Muscle of back (tissue), 11 donors: ENCODE results near the gene PLAGL1. TPM values are rescaled to one million over a fixed set of nuclear protein-coding genes. Genes with fewer than 3 reads are reported as not detected.
A peak's percentile ranks its signal among the peaks of the same experiment; 100 is the strongest.
"Not testable (repeated sequence)": the region's sequence is repeated elsewhere in the genome, so short reads cannot be mapped to it uniquely, and the experiment has no call there.

Experiments
- DNase-seq, 3 donors: peaks; one replicate each; pipeline versions ENCODE4 v3.0.0 to v3.0.0-alpha.2; 2013
- polyA plus RNA-seq, 10 donors: library from polyadenylated mRNA; unstranded; fragments of 120-200 nt; gene quantifications; one replicate each; pipeline ENCODE4 v1.2.1, GENCODE V29; 2013; ENCODE audit not compliant: insufficient read length in 10 of 10

Gene PLAGL1
- polyA plus RNA-seq, 10 donors = 174 to 444 (median 257) TPM

DNA sequence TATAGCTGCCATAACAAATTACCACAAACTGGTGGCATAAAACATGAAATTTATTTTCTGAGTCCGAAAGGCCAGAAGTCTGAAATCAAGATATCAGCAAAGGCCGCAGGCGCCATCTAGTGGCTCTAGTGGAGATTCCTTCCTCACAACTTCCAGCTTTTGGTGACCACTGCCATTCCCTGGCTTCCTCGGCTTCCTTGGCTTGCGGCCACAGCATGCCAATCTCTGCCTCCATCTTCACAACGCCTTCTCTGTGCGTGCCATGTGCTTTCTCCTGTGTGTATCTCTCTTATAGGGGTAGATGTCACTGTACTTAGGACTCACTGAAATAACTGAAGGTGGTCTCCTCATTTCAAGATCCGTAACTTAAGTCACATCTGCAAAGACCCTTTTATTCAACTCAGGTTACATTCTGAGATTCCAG is 5.4 kb upstream of the PLAGL1 start:
- DNase-seq = peak; percentile 78 to 90 (median 87)

DNA sequence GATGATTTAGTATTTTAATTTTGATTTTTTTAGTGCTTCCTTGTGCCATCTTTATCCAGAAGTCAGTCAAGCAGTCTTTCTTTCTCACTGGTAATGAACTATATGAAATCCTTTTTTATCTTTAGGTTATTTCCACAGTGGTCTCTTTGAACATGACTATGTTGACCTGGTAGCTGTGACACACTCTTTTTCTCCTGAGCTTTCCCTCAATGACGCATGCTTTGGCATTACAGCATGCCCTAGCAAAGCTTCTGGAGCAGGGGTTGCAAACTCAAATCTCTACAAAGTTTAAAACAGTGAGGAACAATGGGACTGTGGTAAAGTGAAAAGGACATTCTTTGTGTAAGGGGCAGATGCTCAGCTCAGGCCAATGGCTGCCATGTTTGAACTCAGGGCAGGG is 4.5 kb upstream of the PLAGL1 start:
- no peak for DNase-seq

DNA sequence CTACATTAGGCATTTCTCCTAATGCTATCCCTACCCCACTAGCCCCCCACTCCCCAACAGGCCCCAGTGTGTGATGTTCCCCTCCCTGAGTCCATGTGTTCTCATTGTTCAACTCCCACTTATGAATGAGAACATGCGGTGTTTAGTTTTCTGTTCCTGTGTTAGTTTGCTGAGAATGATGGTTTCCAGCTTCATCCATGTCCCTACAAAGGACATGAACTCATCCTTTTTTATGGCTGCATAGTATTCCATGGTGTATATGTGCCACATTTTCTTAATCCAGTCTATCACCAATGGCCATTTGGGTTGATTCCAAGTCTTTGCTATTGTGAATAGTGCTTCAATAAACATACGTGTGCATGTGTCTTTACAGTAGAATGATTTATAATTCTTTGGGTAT is 1.6 kb upstream of the PLAGL1 start:
- DNase-seq = not testable (repeated sequence)

DNA sequence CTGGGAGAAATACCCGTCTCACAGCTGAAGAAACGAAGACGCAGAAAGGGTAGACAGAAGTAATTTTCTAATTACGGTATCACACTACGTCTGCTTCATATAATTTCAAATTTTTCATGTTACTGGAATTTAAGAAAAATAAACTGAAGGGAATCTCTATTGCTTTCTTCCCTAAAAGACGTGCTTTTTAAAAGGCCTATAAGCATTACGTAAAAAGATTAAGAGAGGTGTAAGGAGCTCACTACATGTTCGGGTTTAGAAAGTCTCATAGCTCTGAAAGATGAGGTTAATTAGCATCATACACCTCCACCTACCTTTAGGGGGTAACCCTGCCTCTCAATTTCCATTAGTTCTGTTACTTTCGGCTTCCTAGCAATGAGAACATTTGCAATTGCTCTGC is 787 bp upstream of the PLAGL1 start:
- no peak for DNase-seq

DNA sequence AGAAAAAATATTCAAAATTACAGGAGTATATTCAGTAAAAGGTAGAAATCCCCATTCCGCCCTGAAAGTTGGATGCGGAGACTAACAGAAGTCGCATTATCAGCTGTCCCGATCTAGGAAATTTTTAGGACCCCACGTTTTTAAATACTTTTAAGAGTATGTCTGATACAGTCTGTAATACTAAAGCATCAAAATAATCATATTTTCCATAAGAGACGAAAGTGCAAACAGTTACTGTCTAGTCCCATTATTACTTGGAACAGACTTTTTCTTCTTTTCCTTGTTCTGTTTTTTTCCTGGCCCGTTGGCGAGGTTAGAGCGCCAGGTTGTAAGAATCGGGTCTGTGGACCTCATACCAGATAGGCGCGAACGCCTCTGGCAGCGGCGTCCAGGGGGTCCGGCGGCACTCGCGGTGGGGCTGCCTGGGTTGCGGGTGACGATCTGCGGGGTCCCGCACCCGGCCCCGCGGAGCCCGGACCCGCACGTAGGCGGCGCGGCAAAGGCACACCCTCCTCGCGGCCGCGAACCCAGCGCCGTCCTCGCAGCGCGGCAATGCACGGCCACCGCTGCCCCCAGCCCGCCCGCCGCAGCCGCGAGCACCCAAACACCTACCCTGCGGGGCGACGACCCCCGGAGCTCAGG is 460 bp downstream of the PLAGL1 start:
- no peak for DNase-seq

DNA sequence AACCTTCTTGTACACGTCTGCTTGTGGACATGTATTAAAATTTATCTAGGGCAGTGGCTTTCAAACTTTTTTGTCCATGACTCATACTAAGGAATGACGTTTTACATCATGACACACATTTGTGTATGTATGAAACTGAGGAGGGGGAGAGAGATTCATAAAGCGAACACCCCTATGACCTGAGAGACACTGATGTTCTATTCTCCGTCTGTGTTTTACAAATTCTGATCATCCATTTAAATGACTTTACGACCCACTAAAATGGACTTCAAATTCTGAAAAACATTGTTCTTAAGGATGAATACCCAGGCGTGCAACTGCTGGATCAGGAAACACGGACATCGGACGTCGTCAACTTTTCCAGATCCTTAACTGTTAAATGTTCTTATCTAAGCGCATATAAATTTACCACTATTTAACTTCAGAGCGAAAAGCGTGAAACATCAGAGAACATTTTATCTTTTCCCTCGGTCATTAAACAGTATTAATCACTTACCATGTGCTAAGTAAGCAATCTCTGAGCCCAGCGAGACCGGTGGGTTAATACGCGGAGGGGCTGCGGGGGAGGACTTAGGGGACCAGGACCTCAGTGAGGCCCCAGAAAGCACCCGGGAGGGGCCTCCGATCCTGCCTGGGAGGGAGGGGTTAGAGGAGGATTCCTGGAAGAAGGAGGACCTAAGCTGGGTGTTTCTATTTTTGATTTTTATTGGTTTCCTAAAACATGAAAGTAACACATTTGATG is 1.2 kb downstream of the PLAGL1 start:
- DNase-seq = peak; percentile 41 to 80 (median 51)

DNA sequence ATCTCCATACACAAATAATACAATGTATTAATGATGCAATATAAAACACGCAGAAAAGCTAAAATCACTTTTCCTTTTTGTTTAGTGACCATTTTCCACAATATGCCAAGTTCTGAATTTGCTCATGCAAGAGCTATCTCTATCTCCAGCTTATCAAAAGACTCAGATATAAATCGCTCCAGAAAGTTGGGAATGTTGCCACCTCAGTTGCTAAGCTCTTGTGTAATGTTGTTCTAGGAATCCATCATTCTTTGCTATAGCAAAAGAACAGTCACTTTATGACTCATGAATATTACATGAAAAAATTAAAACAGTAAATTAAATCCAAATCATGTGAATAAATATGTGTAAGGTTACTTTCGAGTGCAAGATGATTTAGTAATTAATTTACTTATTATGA is 8.7 kb downstream of the PLAGL1 start:
- DNase-seq = peak in 1 of 3 donors; percentile 39

DNA sequence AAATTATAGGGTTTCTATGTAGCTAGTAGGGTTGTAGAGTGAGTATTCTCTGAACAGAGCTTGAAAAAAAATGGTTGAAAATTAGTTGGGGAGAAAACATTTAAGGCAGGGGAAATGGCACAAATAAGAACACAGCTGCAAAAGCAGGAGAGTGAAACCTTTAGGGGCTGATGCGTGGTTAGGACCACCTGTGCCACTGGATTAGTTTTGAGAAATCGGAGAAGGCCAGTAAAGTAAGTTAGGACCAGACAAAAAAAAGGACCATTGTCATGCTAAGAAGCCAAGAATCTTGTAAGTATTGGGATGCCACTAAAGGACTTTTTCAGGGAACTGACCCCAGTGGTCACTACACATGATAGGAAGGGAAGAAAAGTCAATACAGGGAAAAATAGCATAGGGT is 9.4 kb downstream of the PLAGL1 start:
- no peak for DNase-seq

DNA sequence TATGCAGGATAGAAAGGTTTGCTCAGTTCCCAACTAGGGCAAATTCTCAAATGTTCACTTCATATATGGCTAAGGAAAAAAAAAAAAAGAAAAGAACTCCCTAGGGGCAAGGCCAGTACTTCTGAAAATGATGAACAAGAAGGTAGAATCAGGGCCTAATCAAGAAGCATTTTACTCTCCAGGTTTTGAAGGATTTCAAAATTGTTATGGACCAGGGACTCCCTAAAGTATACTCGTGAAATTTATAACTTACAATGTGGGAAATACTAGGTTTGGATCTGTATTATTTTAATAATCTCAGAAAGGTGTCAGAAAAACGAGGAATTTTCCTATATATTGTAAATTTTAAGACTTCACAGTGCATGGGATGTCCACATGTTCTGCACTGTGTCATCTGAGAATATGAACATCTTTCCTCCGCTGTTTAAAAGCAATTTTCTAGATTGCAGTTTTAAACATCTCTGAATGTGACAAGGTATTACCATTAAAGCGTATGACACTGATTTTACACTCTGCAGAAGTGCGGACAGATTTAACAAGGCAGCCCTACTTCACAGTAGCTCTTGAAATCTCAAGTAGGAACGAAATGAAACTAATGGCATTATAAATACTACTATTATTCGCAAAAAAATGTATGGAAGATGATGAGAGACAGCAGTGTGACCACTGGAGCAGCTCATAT is 14.0 kb downstream of the PLAGL1 start:
- DNase-seq = no peak

DNA sequence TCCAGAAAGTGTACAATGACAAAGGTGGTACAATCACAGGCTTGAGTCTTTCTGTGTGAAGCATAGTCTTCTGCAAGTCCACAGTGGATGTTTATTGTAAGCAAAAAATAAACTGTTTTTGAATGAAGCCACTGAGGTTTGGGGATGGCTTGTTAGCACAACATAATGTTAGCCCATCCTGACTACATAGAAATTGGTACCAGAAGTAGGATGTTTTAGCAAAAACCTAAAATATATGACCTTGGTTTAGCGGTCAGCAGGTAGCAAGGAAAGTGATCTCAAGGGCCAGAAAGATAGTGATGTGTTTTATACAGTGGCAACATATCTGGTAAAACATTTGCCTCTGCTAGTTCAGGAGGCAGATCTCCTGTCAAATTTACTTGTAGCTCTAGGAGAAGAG is 15.8 kb downstream of the PLAGL1 start:
- DNase-seq = no peak

DNA sequence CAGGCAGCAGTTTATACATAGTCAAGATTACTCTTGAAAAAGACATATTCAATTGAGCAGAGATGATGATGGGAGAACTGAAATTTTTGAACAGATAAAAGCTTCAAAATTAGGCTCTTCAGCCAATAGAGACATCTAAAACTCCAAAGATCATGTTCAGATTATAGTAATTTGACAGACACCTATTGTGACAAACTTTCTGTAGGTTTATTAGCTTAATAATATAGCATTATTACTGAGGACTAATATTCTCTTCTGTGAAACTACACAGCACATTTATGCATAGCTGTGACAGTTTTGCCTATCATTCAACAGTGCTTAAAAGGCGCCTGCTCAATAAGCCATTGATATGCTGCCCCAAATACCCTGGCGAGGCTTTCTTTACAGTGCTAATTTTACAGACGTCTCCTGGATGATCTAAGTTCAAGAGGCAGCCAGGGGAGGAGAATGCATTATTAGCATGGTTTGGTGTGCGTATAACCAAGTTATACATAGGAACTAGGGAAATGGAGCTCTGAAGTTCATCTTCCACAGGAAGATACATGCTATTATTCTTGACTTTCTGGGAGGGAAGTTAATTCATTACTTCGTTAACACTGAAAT is 21.5 kb downstream of the PLAGL1 start:
- no peak for DNase-seq

DNA sequence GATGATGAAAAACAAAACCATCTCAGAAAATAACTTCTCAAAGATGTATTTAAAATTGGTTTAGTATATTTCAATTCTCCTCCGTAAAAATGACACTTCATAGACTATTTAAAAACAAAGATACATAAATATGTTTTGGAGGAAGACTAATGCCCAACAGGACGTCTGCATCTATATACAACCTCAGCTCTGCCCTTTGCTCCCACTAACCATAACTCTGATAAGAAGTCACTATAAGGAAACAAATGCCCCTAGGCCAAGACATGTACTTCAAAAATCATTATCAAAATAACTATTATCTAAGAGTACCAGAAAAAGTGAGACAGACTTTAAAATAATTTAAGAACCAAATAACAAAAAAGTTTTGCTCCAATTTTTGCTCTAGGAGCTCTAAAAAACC is 23.4 kb downstream of the PLAGL1 start:
- no peak for DNase-seq

DNA sequence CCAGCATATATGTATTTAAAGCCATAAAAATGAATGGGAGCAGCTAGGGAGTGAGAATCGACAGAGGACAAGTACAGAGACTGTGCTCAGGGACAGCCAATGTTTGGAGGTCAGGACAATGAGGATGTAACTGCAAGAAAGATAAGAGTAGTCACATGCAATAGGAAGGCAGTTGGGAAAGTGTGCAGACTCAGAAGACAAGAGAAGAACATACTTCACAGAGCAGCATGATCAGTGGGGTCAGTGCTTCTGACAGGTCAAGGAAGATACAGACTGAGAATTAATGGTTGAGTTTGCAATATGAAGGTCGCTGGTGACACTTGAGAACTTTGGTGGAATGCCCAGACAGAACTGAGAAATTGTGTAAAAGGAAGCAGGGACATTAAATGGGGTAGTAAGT is 25.1 kb downstream of the PLAGL1 start:
- DNase-seq = no peak

DNA sequence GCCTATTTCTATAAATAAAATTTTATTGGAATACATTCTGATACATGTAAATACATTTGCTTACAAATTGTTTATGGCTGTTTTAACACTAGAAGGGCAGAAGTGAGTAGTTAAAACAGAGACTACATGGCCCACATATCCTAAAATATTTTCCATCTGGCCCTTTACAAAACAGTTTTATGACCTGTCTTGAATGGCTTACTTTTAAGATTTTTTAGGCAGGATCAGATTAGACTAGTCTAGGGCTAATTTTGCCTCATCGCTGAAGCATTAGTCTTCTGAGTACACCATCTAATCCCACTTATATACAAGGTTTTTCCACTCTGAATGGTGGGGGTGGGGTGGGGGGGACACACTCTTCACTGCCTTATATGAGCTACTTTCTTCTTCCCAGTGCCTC is 27.1 kb downstream of the PLAGL1 start:
- DNase-seq = no peak

DNA sequence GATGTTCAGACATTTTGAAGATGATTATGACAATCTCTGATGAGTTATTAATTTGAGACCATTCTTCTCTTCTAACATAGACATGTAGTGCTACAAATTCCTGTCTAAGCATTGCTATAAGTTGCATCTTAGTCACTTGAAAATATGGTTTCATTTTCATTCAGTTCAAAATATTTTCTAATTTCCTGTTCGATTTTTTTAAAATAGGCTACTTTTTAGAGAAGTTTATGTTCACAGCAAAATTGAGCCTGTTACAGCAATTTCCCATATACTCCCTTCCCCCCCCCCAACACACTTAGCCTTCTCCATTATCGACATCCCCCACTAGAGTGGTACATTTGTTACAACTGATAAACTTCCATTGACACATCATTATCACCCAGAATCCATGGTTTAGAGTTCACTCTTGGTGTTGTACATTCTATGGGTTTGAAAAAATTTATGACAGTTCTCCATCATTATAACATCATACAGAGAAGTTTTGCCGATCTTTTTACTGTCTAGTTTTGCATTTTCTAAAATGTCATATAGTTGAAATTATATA is 31.2 kb downstream of the PLAGL1 start:
- DNase-seq = no peak

DNA sequence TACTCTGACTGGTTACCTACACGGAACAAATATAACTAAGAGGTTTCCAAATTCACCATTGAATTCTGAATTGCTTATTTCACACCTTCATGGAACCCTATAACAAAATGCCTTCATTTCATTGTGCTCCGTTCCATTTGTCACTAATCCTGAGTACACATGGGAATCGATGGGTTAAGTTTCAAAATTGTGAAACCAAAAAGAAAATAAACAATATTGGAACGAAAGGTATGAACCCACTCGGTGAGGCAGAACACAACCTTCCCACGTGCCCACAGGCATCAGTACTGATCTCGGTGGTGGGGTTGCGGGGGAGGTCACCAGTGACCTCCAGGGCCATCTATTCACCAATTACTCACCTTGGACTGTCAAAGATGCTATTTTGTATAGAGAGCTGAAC is 34.0 kb downstream of the PLAGL1 start:
- no peak for DNase-seq

DNA sequence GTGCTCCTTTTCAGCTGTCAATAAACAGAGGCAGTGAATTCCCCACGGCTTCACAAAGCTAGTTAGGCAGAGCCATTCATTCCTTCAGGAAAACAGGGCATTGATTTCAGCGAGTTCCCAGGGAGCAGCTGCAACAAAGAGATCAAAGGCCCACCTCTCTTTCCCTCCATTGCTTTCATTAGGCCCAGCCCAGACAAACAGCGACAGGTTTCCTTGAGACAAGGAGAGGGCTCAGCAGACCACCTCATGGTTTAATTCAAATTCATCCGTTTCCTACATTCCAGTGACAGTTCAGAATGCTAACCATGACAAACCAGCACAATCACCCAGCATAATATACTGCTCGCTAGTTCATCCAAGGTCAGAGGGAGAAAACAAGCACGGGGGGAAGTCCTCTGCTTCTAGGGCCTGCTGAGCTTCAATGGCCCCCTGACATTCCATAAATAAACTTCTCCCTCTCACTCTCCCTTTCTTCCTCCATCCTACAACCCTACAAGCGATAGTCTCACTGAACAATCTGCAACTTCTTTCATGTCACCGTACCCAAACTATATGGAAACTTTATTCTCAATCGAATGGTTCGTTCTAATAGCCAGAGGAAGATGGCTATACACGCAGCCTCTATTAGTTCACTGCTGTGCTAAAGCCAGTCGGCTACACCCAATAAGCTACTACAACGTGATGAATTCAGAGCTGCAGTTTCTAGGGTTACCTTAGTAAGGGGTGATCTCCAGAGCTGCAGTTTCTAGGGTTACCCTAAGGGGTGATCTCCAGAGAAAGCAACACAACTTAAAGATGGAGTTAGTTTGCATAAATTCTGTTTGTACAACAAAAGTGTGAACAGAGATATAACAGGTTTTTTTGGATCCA is 34.7 kb downstream of the PLAGL1 start:
- DNase-seq = peak in 1 of 3 donors; percentile 48

DNA sequence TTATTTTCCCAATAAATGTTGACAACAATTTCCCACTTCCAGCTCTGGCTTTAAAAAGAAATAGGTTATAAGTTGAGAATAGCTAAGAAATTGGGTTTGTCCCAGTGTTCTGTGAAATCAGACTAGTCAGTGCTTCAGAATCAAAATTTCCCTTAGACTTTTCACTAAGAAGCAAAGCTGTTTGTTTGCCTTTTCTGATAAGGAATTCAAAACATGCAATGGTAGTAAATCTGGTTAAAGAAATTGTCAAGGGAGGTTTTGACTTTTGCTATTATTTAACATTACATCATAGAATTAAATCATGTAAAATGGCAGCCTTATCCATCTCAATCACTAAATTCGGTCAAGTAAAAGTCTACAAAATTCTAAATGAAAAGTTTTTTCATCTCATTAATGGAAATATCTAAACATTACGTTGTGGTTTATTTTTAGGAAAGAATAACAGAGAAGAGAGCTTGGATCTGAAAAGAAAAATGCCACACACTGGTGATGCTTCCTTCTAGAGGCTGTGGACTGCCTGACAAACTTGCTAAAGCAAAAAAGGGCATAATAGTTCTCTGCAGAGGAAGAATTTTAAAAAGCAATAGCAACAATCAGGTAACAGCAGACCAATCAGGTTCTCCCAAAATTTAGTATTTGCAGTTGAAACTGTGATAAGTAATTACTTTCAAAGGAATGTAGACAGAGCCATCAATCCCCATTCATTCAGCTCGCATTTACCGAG is 36.4 kb downstream of the PLAGL1 start:
- peak in 1 of 3 donors; percentile 59 for DNase-seq

DNA sequence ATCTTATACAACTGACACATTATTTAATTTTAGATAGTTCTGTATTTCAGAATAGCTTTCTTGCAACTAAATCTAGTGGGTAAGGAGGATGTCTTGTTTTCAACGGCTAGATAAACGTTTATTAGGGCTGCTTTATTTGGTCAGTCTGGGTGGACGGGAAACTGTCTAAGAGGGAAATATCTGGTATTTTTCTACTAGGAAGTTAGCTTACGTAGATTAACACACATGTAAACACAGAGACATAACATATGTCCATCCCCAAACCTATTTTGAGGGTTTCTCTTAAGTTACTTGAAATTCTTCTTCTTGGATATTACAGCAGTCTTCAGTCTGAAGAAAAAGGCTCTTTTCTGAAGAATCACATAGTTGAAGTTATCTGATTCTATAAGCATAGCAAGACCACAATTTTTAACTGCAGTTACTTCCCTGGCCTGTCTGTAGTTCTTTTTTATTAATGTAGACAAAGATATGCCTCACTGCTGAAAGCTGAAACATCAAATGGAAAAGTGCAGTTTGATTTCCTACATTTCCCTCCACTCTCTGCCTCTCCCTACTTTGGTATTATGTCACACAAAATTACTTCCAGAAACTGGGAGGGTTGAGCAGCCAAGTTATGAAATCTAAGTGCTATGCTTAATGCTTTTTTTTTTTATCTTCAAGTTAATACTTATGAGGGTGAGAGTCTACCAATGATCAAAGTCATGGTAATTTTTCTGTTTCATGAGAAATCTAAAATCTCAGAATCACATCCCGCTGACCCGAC is 37.4 kb downstream of the PLAGL1 start:
- peak in 2 of 3 donors; percentile 71 to 86 for DNase-seq

DNA sequence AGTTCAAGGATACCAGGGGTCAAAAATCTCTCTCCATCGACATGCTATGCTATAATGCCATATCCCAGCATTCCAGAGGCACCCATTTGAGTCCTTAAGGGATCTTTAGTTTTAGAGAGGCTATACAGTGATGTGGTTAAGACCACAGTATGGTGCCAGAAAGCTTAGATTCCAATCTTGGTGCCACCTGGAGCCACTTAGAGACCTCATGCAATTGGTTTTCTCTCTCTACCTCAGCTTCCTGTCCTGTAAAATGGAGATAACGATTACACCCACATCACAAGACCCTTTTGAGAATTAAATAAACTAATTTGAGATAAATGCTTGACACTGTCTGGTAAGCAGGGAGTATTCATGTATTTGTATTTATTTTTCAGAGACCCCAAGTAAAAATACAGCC is 39.0 kb downstream of the PLAGL1 start:
- no peak for DNase-seq
